Endodermal cell (in vitro differentiated cells): ENCODE measurements around the gene VTI1A. TPM values are rescaled to one million over a fixed set of nuclear protein-coding genes. Genes with fewer than 3 reads are reported as not detected.
A peak's percentile ranks its signal among the peaks of the same experiment; 100 is the strongest.

Experiments
- DNase-seq: peaks from one replicate; pipeline ENCODE4 v3.0.0-alpha.2; 2017
- H3K27ac ChIP-seq: 2 replicates; pipeline ENCODE4 v1.5.1; 2013; ENCODE audit warnings: mild to moderate bottlenecking, low read depth, low read length, moderate library complexity
- H3K27me3 ChIP-seq: 2 replicates; pipeline ENCODE4 v1.6.1; 2013; ENCODE audit warnings: mild to moderate bottlenecking, low read length, moderate library complexity; ENCODE audit not compliant: insufficient read depth, control insufficient read depth, poor library complexity, severe bottlenecking
- H3K36me3 ChIP-seq: 2 replicates; pipeline ENCODE4 v1.7.0; 2013; ENCODE audit warnings: mild to moderate bottlenecking, low read length, moderate library complexity; ENCODE audit not compliant: control insufficient read depth, insufficient read depth
- H3K4me1 ChIP-seq: one replicate; pipeline ENCODE4 v1.7.0; 2013; ENCODE audit warnings: low read length; ENCODE audit not compliant: control insufficient read depth, insufficient read depth
- H3K4me3 ChIP-seq: 2 replicates; pipeline ENCODE4 v1.5.1; 2013; ENCODE audit warnings: mild to moderate bottlenecking, low read length, moderate library complexity
- H3K9ac ChIP-seq: 2 replicates; pipeline ENCODE4 v1.6.1; 2013; ENCODE audit warnings: mild to moderate bottlenecking, low read length, moderate library complexity; ENCODE audit not compliant: poor library complexity, severe bottlenecking; ENCODE audit errors: extremely low read depth
- H3K9me3 ChIP-seq: 2 replicates; pipeline ENCODE4 v1.6.1; 2013; ENCODE audit warnings: mild to moderate bottlenecking, low read length, moderate library complexity; ENCODE audit not compliant: control insufficient read depth
- H3K27ac Mint-ChIP-seq: 2 replicates; pipeline ENCODE4 v1.8.0; 2020; ENCODE audit warnings: mixed read lengths
- H3K27me3 Mint-ChIP-seq: 2 replicates; pipeline ENCODE4 v1.8.0; 2021; ENCODE audit warnings: mild to moderate bottlenecking, mixed read lengths; ENCODE audit not compliant: insufficient read depth
- H3K36me3 Mint-ChIP-seq: 2 replicates; pipeline ENCODE4 v1.8.0; 2020; ENCODE audit warnings: low read depth, mixed read lengths
- H3K4me1 Mint-ChIP-seq: 2 replicates; pipeline ENCODE4 v1.8.0; 2020; ENCODE audit warnings: mixed read lengths
- H3K4me3 Mint-ChIP-seq: 2 replicates; pipeline ENCODE4 v1.8.0; 2020; ENCODE audit warnings: mild to moderate bottlenecking, moderate library complexity, mixed read lengths
- H3K9me3 Mint-ChIP-seq: 2 replicates; pipeline ENCODE4 v1.8.0; 2020; ENCODE audit warnings: mild to moderate bottlenecking, mixed read lengths
- WGBS, 2 experiments: methylation state at CpG; one replicate each; pipeline versions ENCODE4 v1.1.5 to v1.1.7; 2013; ENCODE audit warnings: missing lambda C conversion rate in 2 of 2, mixed read lengths in 1 of 2; ENCODE audit not compliant: insufficient coverage in 1 of 2, insufficient read length in 1 of 2; 5-methylcytosine and 5-hydroxymethylcytosine counted together
- total RNA-seq, 2 donors: library from RNA; stranded (reverse); fragmentation: NEBNext Ultra II Directional in 1 of 2; extraction: Animal tissue kit (Norgen Biotek cat#: 25700) in 1 of 2; gene quantifications; 2 replicates in 1 of 2; 3 replicates in 1 of 2; pipeline ENCODE4 v1.2.1, GENCODE V29; 2021
- TF ChIP-seq, protein P1 (sequence below): fragments of 200-600 bp; sonication (generic); conservative IDR thresholded peaks from 2 replicates; pipeline ENCODE4 v1.5.0; 2021; ENCODE audit warnings: antibody characterized with exemption, mild to moderate bottlenecking

Gene VTI1A
- total RNA-seq, 2 donors from 2014 or later: 27.0 to 29.9 TPM

DNA sequence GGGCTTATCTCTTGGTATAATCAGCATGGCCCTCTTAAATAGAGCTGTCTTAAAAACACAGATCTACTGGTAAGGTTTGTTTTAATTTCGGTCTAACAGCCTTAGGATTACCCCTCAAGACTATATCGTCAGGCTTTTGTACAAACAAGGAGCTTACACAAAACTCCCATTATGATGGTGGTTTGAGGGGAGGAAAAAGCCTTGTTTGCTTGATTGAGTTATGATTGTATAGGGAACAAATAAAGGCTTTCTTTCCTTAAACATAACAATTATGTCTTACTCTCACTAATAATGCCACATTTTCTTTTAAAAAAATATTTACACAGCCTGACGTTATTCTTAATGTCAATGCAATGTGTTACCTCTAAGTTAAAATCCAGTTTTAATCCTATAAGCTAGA, 314.2 kb downstream of the VTI1A start:
- Histone ChIP-seq H3K36me3 (no peaks in the 10 kb centered on the region), H3K27ac (no peak overlapping the region), H3K4me3 (peak overlapping the region; percentile 59), H3K9me3 (no peaks in the 10 kb centered on the region), H3K4me1 (peaks cover 6% of the 10 kb centered on the region), H3K27me3 (no peaks in the 10 kb centered on the region), H3K9ac (no peak overlapping the region)
- H3K9me3 Mint-ChIP-seq: no peaks in the 10 kb centered on the region
- no peaks in the 10 kb centered on the region for H3K27me3 Mint-ChIP-seq
- no peak overlapping the region for H3K4me3 Mint-ChIP-seq
- peaks cover 28% of the 10 kb centered on the region for H3K4me1 Mint-ChIP-seq
- WGBS, 2 experiments: 67 to 90% methylated on average over 1 to 3 of the region's 3 CpGs
- DNase-seq: no peak
- H3K27ac Mint-ChIP-seq: peak overlapping the region; percentile 9
- H3K36me3 Mint-ChIP-seq: no peaks in the 10 kb centered on the region
- TF ChIP-seq, protein P1, sequence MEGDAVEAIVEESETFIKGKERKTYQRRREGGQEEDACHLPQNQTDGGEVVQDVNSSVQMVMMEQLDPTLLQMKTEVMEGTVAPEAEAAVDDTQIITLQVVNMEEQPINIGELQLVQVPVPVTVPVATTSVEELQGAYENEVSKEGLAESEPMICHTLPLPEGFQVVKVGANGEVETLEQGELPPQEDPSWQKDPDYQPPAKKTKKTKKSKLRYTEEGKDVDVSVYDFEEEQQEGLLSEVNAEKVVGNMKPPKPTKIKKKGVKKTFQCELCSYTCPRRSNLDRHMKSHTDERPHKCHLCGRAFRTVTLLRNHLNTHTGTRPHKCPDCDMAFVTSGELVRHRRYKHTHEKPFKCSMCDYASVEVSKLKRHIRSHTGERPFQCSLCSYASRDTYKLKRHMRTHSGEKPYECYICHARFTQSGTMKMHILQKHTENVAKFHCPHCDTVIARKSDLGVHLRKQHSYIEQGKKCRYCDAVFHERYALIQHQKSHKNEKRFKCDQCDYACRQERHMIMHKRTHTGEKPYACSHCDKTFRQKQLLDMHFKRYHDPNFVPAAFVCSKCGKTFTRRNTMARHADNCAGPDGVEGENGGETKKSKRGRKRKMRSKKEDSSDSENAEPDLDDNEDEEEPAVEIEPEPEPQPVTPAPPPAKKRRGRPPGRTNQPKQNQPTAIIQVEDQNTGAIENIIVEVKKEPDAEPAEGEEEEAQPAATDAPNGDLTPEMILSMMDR: no peak

DNA sequence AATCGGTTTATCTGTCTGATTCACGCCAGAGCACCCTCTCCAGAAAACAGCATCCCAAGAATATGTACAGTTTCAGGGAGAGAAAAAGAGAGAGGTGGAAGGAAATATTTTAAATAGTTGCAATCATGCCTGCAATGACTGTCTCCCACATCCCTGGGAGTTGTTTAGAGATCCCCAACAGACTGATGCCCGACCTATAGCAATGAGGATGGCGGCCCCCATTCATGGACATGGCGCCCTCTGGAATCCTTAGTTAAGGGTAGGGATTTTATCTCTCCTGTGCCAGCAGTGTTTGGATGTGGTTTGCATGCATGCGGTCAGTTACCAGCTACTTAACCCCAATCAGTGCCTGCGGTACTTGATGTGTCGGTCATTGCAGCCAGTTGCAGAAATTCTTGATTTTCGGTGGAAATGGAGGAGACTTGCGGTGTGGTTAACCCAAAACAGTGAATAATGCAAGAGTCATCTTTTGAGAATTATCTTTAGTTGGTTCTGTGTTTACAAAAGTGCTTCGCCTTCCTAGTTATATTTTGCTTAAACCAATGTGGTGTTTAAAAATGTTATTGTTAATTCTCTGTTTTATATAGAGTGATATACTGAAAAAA, 317.0 kb downstream of the VTI1A start:
- no peak overlapping the region for H3K4me3 Mint-ChIP-seq
- no peaks in the 10 kb centered on the region for H3K27me3 Mint-ChIP-seq

DNA sequence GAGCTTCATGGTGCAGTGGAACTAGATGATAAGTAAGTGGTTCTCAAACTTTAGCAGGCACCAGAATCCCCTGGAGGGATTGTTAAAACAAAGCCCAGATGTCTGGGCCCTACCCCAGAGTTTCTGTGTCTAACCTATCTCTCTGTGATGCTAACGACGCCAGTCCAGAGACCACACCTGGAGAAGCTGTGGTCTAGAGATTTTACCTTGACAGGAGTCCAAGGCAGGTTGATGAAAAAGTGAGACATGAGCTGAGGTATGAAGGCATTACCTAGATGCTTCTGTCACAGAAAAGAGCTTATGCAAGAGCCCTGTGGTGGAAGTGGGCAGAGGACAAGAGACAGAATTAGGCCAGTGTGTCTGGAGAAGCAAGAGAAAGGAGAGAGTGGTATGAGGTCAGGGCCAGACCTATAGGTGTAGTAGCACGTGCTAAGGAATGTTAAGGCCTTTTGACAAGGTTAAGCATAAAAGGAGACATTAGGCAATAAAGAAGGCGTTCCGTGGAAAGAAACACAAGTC, 318.8 kb downstream of the VTI1A start:
- Histone ChIP-seq H3K4me1 (peaks cover 12% of the 10 kb centered on the region), H3K36me3 (no peaks in the 10 kb centered on the region), H3K9me3 (no peaks in the 10 kb centered on the region), H3K9ac (no peak overlapping the region), H3K4me3 (no peak overlapping the region), H3K27ac (no peak overlapping the region), H3K27me3 (no peaks in the 10 kb centered on the region)
- H3K27me3 Mint-ChIP-seq: no peaks in the 10 kb centered on the region
- peaks cover 35% of the 10 kb centered on the region for H3K4me1 Mint-ChIP-seq
- H3K36me3 Mint-ChIP-seq: no peaks in the 10 kb centered on the region
- peak overlapping the region; percentile 2 for H3K27ac Mint-ChIP-seq
- TF ChIP-seq, protein P1: no peak
- no peak overlapping the region for H3K4me3 Mint-ChIP-seq
- no peak for DNase-seq
- no peaks in the 10 kb centered on the region for H3K9me3 Mint-ChIP-seq
- 93 to 95% methylated on average over 5 of the region's 5 CpGs for WGBS, 2 experiments

More for the DNA sequence above, 317.0 kb downstream of the VTI1A start:
- Histone ChIP-seq H3K27me3 (no peaks in the 10 kb centered on the region), H3K36me3 (no peaks in the 10 kb centered on the region), H3K4me1 (peaks cover 12% of the 10 kb centered on the region), H3K27ac (no peak overlapping the region), H3K9me3 (no peaks in the 10 kb centered on the region), H3K9ac (no peak overlapping the region), H3K4me3 (no peak overlapping the region)
- no peak for DNase-seq
- no peaks in the 10 kb centered on the region for H3K36me3 Mint-ChIP-seq
- H3K27ac Mint-ChIP-seq: no peak overlapping the region
- WGBS, 2 experiments: 94 to 96% methylated on average over 9 to 10 of the region's 11 CpGs
- H3K9me3 Mint-ChIP-seq: no peaks in the 10 kb centered on the region
- peaks cover 47% of the 10 kb centered on the region for H3K4me1 Mint-ChIP-seq
- TF ChIP-seq, protein P1: no peak
